Bronchial smooth muscle cell (primary cell): ENCODE results near the gene ARF1. TPM values are rescaled to one million over a fixed set of nuclear protein-coding genes. Genes with fewer than 3 reads are reported as not detected.

Experiments used
- total RNA-seq: library from RNA; depleted of rRNA; stranded (reverse); fragments of >200 nt; gene quantifications from 2 replicates; pipeline ENCODE4 v1.2.1, GENCODE V29; 2014

Gene ARF1
- 170 and 203 TPM in 2 replicates for total RNA-seq

GRCh38 chr1:228082214-228082917, at the start of gene ARF1:
Gene ARF1 (plus strand): TSS chr1:228082708. CDS start chr1:228097115, 14,407 bp downstream.

GRCh38 chr1:228102791-228103620, 20.5 kb downstream of the ARF1 start, which contains the start of gene C1orf35:
Gene C1orf35 (minus strand): TSS chr1:228103325. CDS start chr1:228103227, 98 bp downstream.

GRCh38 chr1:228109073-228109961, 26.8 kb downstream of the ARF1 start, which contains the start of gene MRPL55:
Gene MRPL55 (minus strand): TSS chr1:228109299. CDS start chr1:228108260, 1,039 bp downstream.

GRCh38 chr1:228139931-228140723, 57.6 kb downstream of the ARF1 start, which contains the start of gene GUK1:
Gene GUK1 (plus strand): TSS chr1:228140279. CDS start chr1:228140303, 24 bp downstream.

Other genes with a start within 250 kb of the ARF1 start
- gene WNT9A, start 134.8 kb upstream of the ARF1 start, total RNA-seq, result 1.6 and 2.8 TPM in 2 replicates
- gene WNT3A, start 75.7 kb upstream of the ARF1 start, total RNA-seq, result not detected in 2 replicates
- 8.2 and 9.3 TPM in 2 replicates for gene C1orf35, start 20.6 kb downstream of the ARF1 start, total RNA-seq
- gene MRPL55, start 26.6 kb downstream of the ARF1 start, total RNA-seq, result 59.7 and 75.2 TPM in 2 replicates
- gene GUK1, start 57.6 kb downstream of the ARF1 start, total RNA-seq, result 499 and 617 TPM in 2 replicates
- 4.7 and 10.1 TPM in 2 replicates for gene GJC2, start 67.2 kb downstream of the ARF1 start, total RNA-seq
- gene IBA57, start 83.1 kb downstream of the ARF1 start, total RNA-seq, result 3.3 TPM in 2 replicates
- gene OBSCN, start 125.3 kb downstream of the ARF1 start, total RNA-seq, result 3.8 and 18.5 TPM in 2 replicates